Caco-2 (cell line): ENCODE data around the gene OR6V1. TPM values are rescaled to one million over a fixed set of nuclear protein-coding genes. Genes with fewer than 3 reads are reported as not detected.
A peak's percentile ranks its signal among the peaks of the same experiment; 100 is the strongest.

ENCODE experiments used
- BruUV-seq: library from RNA; stranded (reverse); fragments of 400-500 nt; replicated peaks from 2 replicates; lab custom pipeline; 2021; lab: Mats Ljungman, UMichigan
- CTCF ChIA-PET: fragments of 300-600 bp; sonication (Branson Sonifier 250); formaldehyde crosslinking; loops from one replicate; lab custom pipeline; 2022; ENCODE audit warnings: antibody characterized with exemption; lab: Charles Lee
- POLR2A ChIA-PET: fragments of 300-600 bp; sonication (Branson Sonifier 250); formaldehyde crosslinking; loops from one replicate; lab custom pipeline; 2022; ENCODE audit warnings: antibody characterized with exemption; lab: Charles Lee
- DNase-seq, 2 experiments: peaks; one replicate each; pipeline versions ENCODE4 v3.0.0 to v3.0.0-alpha.2; 2020 to 2022
- H3K27me3 ChIP-seq: replicated peaks from 2 replicates; pipeline ENCODE4 v1.6.0; 2011; ENCODE audit warnings: low read length; ENCODE audit not compliant: control insufficient read depth, insufficient read depth
- H3K36me3 ChIP-seq: 2 replicates; pipeline ENCODE4 v1.5.1; 2011; ENCODE audit warnings: low read length; ENCODE audit not compliant: control insufficient read depth, insufficient read depth
- H3K4me1 ChIP-seq: fragments of 250-450 bp; sonication (Bioruptor Pico); 2 replicates; pipeline ENCODE4 v1.5.1; 2020; ENCODE audit warnings: mild to moderate bottlenecking
- H3K4me3 ChIP-seq: 2 replicates; pipeline ENCODE4 v1.5.1; 2011; ENCODE audit warnings: low read depth, mild to moderate bottlenecking, control low read depth, low read length
- H3K9me3 ChIP-seq: fragments of 250-450 bp; sonication (Bioruptor Pico); 2 replicates; pipeline ENCODE4 v1.5.1; 2020; ENCODE audit warnings: mild to moderate bottlenecking, moderate library complexity
- H3K27ac Mint-ChIP-seq: one replicate; pipeline ENCODE4 v1.8.0; 2022; ENCODE audit warnings: mixed read lengths; ENCODE audit not compliant: unreplicated experiment
- H3K27me3 Mint-ChIP-seq: one replicate; pipeline ENCODE4 v1.8.0; 2022; ENCODE audit warnings: mixed read lengths; ENCODE audit not compliant: insufficient read depth, unreplicated experiment
- H3K36me3 Mint-ChIP-seq: one replicate; pipeline ENCODE4 v1.8.0; 2022; ENCODE audit warnings: mild to moderate bottlenecking, mixed read lengths; ENCODE audit not compliant: insufficient read depth, unreplicated experiment
- H3K4me1 Mint-ChIP-seq: one replicate; pipeline ENCODE4 v1.8.0; 2022; ENCODE audit warnings: low read depth, mixed read lengths; ENCODE audit not compliant: unreplicated experiment
- H3K4me3 Mint-ChIP-seq: one replicate; pipeline ENCODE4 v1.8.0; 2022; ENCODE audit warnings: mild to moderate bottlenecking, moderate library complexity, mixed read lengths; ENCODE audit not compliant: unreplicated experiment
- H3K9me3 Mint-ChIP-seq: one replicate; pipeline ENCODE4 v1.8.0; 2022; ENCODE audit warnings: mixed read lengths; ENCODE audit not compliant: unreplicated experiment
- CTCF ChIP-seq, 2 experiments: fragments of 200-600 bp in 1 of 2; IDR thresholded peaks; 1 replicate in 1 of 2; 2 replicates in 1 of 2; pipeline versions ENCODE4 v1.5.1 to v1.8.0; 2011 to 2022; ENCODE audit warnings: antibody characterized with exemption in 1 of 2, control low read depth in 1 of 2, inconsistent platforms in 1 of 2, low read depth in 1 of 2, low read length in 1 of 2, mild to moderate bottlenecking in 1 of 2, moderate library complexity in 1 of 2; ENCODE audit not compliant: insufficient read depth in 1 of 2, severe bottlenecking in 1 of 2, unreplicated experiment in 1 of 2
- intact Hi-C: fragments of 100-400 bp; cut with micrococcal nuclease; formaldehyde crosslinking; loops from one replicate; pipeline ENCODE4 v1.10.0; 2022; ENCODE audit not compliant: unreplicated experiment
- total RNA-seq: library from RNA; stranded (reverse); gene quantifications from 2 replicates; pipeline ENCODE4 v1.2.3, GENCODE V29; 2022

Gene OR6V1
- total RNA-seq, 1 experiment from 2014 or later = not detected

- Mint-ChIP-seq H3K4me1 (peaks cover 38% of the 10 kb centered on the region), H3K27ac (no peak overlapping the region), H3K4me3 (no peak overlapping the region), H3K27me3 (no peaks in the 10 kb centered on the region), H3K36me3 (no peaks in the 10 kb centered on the region), H3K9me3 (peaks cover under 1% of the 10 kb centered on the region)
- no peak overlapping the region for H3K4me3 ChIP-seq
- POLR2A ChIA-PET = no interaction called here
- no TSS peak for BruUV-seq
- intact Hi-C loops = no loop called here
- H3K27me3 ChIP-seq = no peaks in the 10 kb centered on the region; the same call in 1 of the 2 replicates
- H3K36me3 ChIP-seq = no peaks in the 10 kb centered on the region
- CTCF ChIA-PET = no interaction called here
- 0 out of 2 replicates have a peak, but pooled peaks cover 3% of the 10 kb centered on the region for H3K9me3 ChIP-seq
- TF ChIP-seq CTCF (IDR thresholded peaks at IDR 0.05; ENCODE audit: insufficient read depth in 1 of 2, low read depth in 1 of 2, low read length in 1 of 2, severe bottlenecking in 1 of 2, unreplicated experiment in 1 of 2) = no peak
- H3K4me1 ChIP-seq = peaks cover 42% of the 10 kb centered on the region
- DNase-seq = peak in 1 of 2 experiments; percentile 48
These were observed 11.9 kb upstream of the OR6V1 start for GRCh38 chr7:143040209-143040715.

- intact Hi-C loops = no loop called here
- Mint-ChIP-seq H3K9me3 (no peaks in the 10 kb centered on the region), H3K4me1 (peaks cover 38% of the 10 kb centered on the region), H3K36me3 (no peaks in the 10 kb centered on the region), H3K27me3 (peaks cover 5% of the 10 kb centered on the region), H3K27ac (no peak overlapping the region), H3K4me3 (no peak overlapping the region)
- H3K36me3 ChIP-seq = no peaks in the 10 kb centered on the region
- ChIA-PET CTCF (no interaction called here), POLR2A (no interaction called here)
- no peaks in the 10 kb centered on the region; the same call in 1 of the 2 replicates for H3K27me3 ChIP-seq
- H3K9me3 ChIP-seq = 0 out of 2 replicates have a peak, but pooled peaks cover 3% of the 10 kb centered on the region
- no peak for TF ChIP-seq CTCF (IDR thresholded peaks at IDR 0.05; ENCODE audit: insufficient read depth in 1 of 2, low read depth in 1 of 2, low read length in 1 of 2, severe bottlenecking in 1 of 2, unreplicated experiment in 1 of 2)
- peaks cover 42% of the 10 kb centered on the region for H3K4me1 ChIP-seq
- no TSS peak for BruUV-seq
- no peak for DNase-seq
- no peak overlapping the region for H3K4me3 ChIP-seq
These were observed 10.8 kb upstream of the OR6V1 start for GRCh38 chr7:143041346-143041745.

GRCh38 chr7:143042159-143042789 is 9.9 kb upstream of the OR6V1 start:
- ChIA-PET CTCF (interaction anchor here (2.3 kb wide), 1 partner anchor 173 kb away, joined by 12 read pairs; no protein-coding TSS in a partner anchor), POLR2A (no interaction called here)
- H3K27me3 ChIP-seq = no peaks in the 10 kb centered on the region; the same call in 1 of the 2 replicates
- TF ChIP-seq CTCF (IDR thresholded peaks at IDR 0.05; ENCODE audit: insufficient read depth in 1 of 2, low read depth in 1 of 2, low read length in 1 of 2, severe bottlenecking in 1 of 2, unreplicated experiment in 1 of 2) = no peak
- H3K4me1 ChIP-seq = peaks cover 42% of the 10 kb centered on the region
- no peaks in the 10 kb centered on the region for H3K36me3 ChIP-seq
- DNase-seq = no peak
- Mint-ChIP-seq H3K27ac (peak overlapping the region; percentile 79), H3K36me3 (no peaks in the 10 kb centered on the region), H3K27me3 (peaks cover 6% of the 10 kb centered on the region), H3K9me3 (no peaks in the 10 kb centered on the region), H3K4me1 (peaks cover 38% of the 10 kb centered on the region), H3K4me3 (peak overlapping the region; percentile 52)
- no peak overlapping the region for H3K4me3 ChIP-seq
- BruUV-seq = no TSS peak
- intact Hi-C loops = no loop called here
- 0 out of 2 replicates have a peak, but pooled peaks cover 3% of the 10 kb centered on the region for H3K9me3 ChIP-seq
